ENCODE results near the gene KATNB1.

DNA sequence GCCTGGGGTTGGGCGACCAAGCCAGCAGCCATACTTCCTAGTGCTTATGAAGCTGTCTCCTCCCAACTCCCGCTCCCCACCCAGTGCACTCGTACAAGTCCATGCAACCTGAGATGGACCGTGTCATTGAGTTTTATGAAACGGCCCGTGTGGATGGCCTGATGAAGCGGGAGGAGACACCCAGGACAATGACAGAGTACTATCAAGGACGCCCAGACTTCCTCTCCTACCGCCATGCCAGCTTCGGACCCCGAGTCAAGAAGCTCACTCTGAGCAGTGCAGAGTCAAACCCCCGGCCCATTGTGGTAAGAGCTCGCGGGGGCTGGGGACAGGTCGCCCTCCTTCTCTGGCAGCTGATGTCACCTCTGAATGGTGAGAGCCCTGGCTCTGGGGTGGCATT lies 11.0 kb upstream of the KATNB1 start:
- TF ChIP-seq, protein P1, sequence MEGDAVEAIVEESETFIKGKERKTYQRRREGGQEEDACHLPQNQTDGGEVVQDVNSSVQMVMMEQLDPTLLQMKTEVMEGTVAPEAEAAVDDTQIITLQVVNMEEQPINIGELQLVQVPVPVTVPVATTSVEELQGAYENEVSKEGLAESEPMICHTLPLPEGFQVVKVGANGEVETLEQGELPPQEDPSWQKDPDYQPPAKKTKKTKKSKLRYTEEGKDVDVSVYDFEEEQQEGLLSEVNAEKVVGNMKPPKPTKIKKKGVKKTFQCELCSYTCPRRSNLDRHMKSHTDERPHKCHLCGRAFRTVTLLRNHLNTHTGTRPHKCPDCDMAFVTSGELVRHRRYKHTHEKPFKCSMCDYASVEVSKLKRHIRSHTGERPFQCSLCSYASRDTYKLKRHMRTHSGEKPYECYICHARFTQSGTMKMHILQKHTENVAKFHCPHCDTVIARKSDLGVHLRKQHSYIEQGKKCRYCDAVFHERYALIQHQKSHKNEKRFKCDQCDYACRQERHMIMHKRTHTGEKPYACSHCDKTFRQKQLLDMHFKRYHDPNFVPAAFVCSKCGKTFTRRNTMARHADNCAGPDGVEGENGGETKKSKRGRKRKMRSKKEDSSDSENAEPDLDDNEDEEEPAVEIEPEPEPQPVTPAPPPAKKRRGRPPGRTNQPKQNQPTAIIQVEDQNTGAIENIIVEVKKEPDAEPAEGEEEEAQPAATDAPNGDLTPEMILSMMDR (IDR thresholded peaks at IDR 0.05; ENCODE audit: borderline replicate concordance, extremely low read depth, low read length, poor library complexity, severe bottlenecking) = no peak
- TF ChIP-seq EZH2 (IDR thresholded peaks at IDR 0.05; ENCODE audit: borderline replicate concordance, low read depth, low read length, severe bottlenecking) = no peak

Data from DND-41 (cell line).